Endothelial cell of umbilical vein (primary cell): Measurements from ENCODE around the gene FIBCD1.

ENCODE experiments used
- CTCF ChIP-seq, 2 donors: IDR thresholded peaks; 1 replicate in 1 of 2; 2 replicates in 1 of 2; pipeline ENCODE4 v1.5.1; 2011; ENCODE audit warnings: low read length in 2 of 2, mild to moderate bottlenecking in 2 of 2, moderate library complexity in 2 of 2, control low read depth in 1 of 2, inconsistent platforms in 1 of 2, low read depth in 1 of 2; ENCODE audit not compliant: insufficient read depth in 1 of 2; ENCODE audit errors: extremely low read depth in 1 of 2
- MAX ChIP-seq: IDR thresholded peaks from 2 replicates; pipeline ENCODE4 v1.6.1; 2011; ENCODE audit not compliant: insufficient read depth, insufficient read length

GRCh38 chr9:130960522-130961378 is 21.7 kb upstream of the FIBCD1 start:
- TF ChIP-seq CTCF (IDR thresholded peaks at IDR 0.05; ENCODE audit: extremely low read depth in 1 of 2, insufficient read depth in 1 of 2, low read depth in 1 of 2, low read length in 2 of 2) (no peak), MAX (no peak)
